Astrocyte (in vitro differentiated cells and primary cell): Measurements from ENCODE around the gene ADAT1.

ENCODE experiments used
- CTCF ChIP-seq: IDR thresholded peaks from 2 replicates; pipeline ENCODE4 v1.5.1; 2011; ENCODE audit warnings: low read depth, mild to moderate bottlenecking, inconsistent platforms, low read length, moderate library complexity; ENCODE audit not compliant: insufficient read depth
- EZH2 ChIP-seq: IDR thresholded peaks from 2 replicates; pipeline ENCODE4 v1.6.1; 2012; ENCODE audit warnings: mild to moderate bottlenecking, low read length, inconsistent platforms; ENCODE audit not compliant: insufficient read depth

GRCh38 chr16:75622761-75623605 lies at the start of gene ADAT1:
- TF ChIP-seq CTCF (no peak), EZH2 (no peak)
